Endometrial microvascular endothelial cells (primary cell): ENCODE results near the gene SMIM24. TPM values are rescaled to one million over a fixed set of nuclear protein-coding genes. Genes with fewer than 3 reads are reported as not detected.
"Not testable (repeated sequence)": the region's sequence is repeated elsewhere in the genome, so short reads cannot be mapped to it uniquely, and the experiment has no call there.

Source experiments
- in situ Hi-C: cut with HindIII; loops from 2 replicates; pipeline ENCODE4 v1.10.0; 2017; ENCODE audit warnings: low sequenced_read_pairs, low pct_unique_long_range_greater_than_20kb; ENCODE audit errors: inconsistent ontology term
- total RNA-seq: library from RNA; depleted of rRNA; stranded (reverse); fragments of >200 nt; gene quantifications from one replicate; pipeline ENCODE4 v1.2.3, GENCODE V29; 2015; ENCODE audit errors: inconsistent ontology term

Gene SMIM24
- not detected for total RNA-seq

DNA sequence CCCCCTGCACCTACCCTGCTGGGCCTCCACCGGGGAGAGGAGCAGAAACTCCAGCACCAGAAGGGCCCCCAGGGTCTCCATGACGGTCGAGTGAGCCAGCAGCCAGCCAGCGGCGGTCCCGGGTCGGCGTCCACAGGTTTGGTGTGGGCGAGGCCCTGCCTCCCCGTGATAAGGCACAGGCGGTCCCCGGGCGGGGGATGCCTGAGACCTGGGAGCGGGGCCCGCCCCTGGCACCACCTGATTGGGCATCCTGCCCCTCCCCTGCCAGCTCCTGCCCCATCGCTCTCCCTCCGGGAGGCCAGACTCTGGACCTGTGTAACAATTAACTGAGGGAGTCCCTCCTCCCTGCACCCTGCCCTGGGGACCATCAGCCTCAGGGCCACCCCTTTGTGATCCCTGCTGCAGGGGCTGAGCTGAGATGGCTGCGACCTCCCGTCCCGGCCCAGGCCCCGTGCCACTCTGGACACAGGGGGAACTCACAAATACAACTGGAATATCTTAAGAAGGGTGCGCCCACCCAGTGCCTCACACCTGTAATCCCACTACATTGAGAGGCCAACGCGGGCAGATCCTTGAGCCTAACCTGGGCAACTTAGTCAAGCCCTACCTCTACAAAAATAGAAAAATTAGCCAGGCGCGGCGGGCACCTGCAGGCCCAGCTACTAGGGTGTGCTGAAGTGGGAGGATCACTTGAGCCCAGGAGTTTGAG lies at the start of gene SMIM24:
SMIM24 (minus strand) TSS at position 143 of the 709 bp plus-strand sequence; CDS start at position 81, 62 bp downstream.
- in situ Hi-C loops: no loop called here

GRCh38 chr19:3529299-3529698 lies 49.0 kb upstream of the SMIM24 start:
- in situ Hi-C loops: not testable (repeated sequence)

GRCh38 chr19:3528539-3529211 lies 48.4 kb upstream of the SMIM24 start:
- in situ Hi-C loops: no loop called here

- in situ Hi-C loops: no loop called here
Observed at GRCh38 chr19:3528080-3528479, 47.8 kb upstream of the SMIM24 start.

DNA sequence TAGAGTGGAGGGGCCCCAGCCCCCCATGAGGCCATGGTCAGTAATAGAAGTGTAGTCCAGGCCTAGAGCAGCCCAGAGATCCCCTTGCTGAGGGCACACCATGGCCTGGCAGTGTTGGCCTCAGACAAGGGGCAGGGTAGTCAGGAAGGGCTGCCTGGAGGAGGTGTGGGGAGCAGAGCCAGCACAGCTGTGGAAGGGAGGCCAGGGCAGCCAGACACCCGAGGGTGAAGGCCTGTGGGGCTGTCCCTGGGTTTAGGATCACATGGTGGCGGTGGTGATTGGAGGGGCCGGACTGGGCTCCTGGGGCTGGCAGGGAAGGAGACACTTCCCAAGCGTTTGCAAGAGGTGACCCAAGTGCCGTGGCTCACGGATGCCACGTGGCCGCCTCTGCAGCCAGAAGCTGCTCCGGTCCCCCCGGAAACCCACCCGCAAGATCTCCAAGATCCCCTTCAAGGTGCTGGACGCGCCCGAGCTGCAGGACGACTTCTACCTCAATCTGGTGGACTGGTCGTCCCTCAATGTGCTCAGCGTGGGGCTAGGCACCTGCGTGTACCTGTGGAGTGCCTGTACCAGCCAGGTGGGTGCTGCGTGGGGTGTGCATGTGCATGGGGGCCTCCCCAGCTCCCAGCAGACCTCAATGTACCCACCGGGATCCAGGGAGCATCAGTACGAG lies 47.0 kb upstream of the SMIM24 start:
- in situ Hi-C loops: no loop called here

GRCh38 chr19:3526507-3527237 lies 46.3 kb upstream of the SMIM24 start:
- in situ Hi-C loops: no loop called here

GRCh38 chr19:3524904-3525451 lies 44.7 kb upstream of the SMIM24 start:
- in situ Hi-C loops: no loop called here

GRCh38 chr19:3524078-3524842 lies 43.9 kb upstream of the SMIM24 start:
- in situ Hi-C loops: no loop called here

DNA sequence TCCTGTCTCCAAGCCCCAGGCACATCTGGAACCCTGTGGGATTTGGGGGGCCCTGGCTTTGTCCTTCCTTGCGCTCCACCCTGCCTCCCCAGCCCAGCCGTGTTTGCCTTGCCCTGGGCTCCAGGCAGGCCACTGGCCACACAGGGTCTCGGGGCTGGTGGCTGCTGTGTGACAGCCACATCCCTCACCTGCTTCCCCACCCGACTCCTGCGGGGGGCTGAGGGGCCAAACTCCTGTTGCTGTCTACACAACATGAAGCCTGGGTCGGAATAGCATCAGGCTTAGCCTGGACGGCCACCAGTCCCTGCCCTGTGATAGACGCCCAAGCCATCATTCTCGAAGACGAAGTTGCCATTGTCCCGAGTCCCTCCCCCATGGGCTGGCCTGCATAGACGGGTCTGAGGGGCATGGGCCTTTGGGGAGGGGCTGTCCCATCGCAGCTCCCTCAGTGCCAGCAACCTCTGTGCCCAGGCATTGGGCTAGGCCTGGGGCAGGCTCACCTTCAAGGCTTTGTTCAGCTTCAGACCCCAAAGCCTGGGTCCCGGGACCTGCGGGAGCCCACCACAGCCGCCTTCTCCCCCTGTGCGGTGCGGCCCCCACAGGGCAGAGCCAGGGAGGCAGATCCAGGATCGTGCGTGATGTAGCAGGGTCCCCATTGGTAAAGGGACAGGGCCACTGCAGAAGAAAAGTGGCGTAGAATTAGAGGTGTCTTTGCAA lies 43.2 kb upstream of the SMIM24 start:
- in situ Hi-C loops: no loop called here

DNA sequence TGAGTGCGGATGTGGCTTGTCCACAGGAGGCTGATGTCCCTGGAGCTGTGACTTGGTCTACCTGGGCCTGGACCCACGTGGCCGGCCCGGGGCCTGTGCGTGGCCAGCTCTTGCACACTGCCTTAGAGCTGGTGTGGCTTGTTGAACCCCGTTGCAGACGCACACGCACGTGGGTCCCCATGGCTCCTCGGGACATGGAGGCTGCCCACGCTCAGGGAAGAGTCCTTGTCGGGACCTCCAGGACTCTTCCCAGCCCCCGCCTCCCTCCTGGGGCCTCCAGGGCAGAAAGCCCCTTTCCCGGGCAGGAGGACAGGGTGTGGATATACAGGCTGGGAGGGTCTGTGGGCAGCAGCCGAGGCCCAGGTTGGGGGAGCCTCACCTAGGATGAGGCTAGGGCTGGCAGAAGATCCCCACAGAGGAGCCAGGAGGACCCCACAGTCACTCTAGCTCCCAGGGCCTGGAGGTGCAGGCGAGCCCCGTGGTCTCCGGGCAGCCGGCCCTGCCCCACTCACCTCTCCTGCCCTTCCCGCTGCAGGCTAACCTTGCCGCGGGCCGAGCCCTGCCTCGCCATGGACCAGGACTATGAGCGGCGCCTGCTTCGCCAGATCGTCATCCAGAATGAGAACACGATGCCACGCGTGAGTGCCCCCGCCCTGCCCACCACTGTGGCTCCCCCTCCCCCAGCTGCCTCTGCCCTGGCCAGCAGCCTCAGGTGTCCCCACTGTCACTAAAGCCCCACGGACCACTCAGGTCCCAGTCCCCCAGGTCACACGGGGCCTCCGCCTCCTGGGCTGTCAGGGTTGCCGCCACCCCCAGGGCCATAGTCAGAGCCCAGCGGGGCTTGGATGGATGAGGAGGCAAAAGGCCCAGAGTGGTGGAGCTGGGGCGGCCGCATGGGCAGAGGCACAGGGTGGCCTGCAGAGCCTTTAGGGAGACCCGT lies 42.4 kb upstream of the SMIM24 start:
- in situ Hi-C loops: no loop called here

- in situ Hi-C loops: no loop called here
Observed at GRCh38 chr19:3521104-3521445, 40.8 kb upstream of the SMIM24 start.

GRCh38 chr19:3520166-3521103 lies 40.1 kb upstream of the SMIM24 start:
- in situ Hi-C loops: no loop called here

DNA sequence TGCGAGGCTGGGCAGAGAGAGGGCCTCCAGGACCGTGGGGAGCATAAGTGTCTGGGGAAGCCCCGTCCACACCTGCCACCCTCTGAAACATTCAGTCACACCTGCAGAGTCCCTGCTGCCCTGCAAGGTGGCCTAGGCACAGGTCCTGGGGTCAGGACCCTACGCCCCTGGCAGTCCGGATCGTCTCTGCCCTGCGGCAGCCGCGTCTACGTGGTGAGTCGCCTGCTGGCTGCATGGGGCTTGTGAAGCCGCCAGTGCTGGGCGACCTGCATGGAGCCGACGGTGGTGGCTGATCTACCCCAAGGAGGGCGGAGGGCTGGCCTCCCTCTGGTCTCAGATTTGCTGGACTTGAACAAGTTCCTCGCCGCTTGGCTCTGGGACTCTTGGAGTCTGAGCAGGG lies 38.8 kb upstream of the SMIM24 start:
- in situ Hi-C loops: no loop called here

DNA sequence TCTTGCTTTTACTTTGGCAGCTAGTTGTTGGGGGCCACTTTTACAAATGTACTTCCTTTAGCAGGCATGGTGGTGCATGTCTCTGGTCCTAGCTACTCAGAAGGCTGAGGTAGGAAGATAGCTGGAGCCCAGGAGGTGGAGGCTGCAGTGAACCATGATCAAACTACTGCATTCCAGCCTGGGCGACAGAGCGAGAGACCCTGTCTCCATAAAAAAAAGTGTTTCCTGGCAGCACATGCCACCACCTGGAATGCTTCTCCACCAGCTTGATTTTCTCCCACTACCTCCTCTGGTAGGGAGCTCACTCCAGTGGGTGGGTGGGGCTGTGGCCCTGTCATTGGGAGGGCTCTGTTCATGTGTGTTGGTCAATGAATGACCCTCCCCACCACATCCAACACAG lies 38.3 kb upstream of the SMIM24 start:
- in situ Hi-C loops: no loop called here

- in situ Hi-C loops: no loop called here
Observed at GRCh38 chr19:3518255-3518654, 37.9 kb upstream of the SMIM24 start.

GRCh38 chr19:3517638-3518037 lies 37.3 kb upstream of the SMIM24 start:
- in situ Hi-C loops: no loop called here
